GM19239 (cell line): Measurements from ENCODE around the gene TAPBPL.
A peak's percentile ranks its signal among the peaks of the same experiment; 100 is the strongest.
"Not testable (repeated sequence)": the region's sequence is repeated elsewhere in the genome, so short reads cannot be mapped to it uniquely, and the experiment has no call there.

Experiments used
- DNase-seq: peaks from one replicate; pipeline ENCODE4 v3.0.0; 2011; ENCODE audit warnings: low spot score; ENCODE audit not compliant: insufficient read length
- FAIRE-seq: peaks from 2 replicates; lab custom pipeline; 2011; peaks lifted over from hg19 to GRCh38; lab: Jason Lieb, UNC

The TAPBPL gene

GRCh38 chr12:6460751-6461371 lies 9.0 kb downstream of the TAPBPL start:
- DNase-seq (no peak), FAIRE-seq (no peak)

GRCh38 chr12:6461401-6462233 lies 9.8 kb downstream of the TAPBPL start:
- peak; percentile 100 for FAIRE-seq

GRCh38 chr12:6462234-6462995 lies 10.6 kb downstream of the TAPBPL start:
- no peak for FAIRE-seq
- no peak for DNase-seq

More at GRCh38 chr12:6461401-6462233, 9.8 kb downstream of the TAPBPL start:
- peak; percentile 72 for DNase-seq

- FAIRE-seq (no peak), DNase-seq (no peak)
These were observed 11.4 kb downstream of the TAPBPL start for GRCh38 chr12:6463216-6463615.

DNA sequence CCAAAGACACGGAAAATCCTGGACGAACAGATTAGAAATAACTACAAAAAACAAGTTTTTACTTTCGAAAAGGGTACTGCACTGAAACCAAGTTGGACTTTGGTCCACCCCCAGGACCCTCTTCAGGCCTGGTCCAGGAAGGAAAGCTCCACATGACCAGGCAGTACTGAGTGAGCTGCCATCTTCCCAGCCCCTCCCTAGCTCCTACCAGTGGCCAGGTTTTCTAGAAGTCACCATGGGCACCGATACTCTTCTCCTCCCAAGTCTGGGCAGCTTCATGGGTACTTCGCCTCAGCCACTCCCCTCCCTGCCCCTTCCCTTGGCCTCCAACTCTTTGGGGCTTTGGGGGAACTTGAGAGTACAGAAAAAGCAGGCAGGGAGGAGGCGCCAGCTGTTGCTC lies 12.0 kb downstream of the TAPBPL start:
- DNase-seq = no peak
- no peak for FAIRE-seq

DNA sequence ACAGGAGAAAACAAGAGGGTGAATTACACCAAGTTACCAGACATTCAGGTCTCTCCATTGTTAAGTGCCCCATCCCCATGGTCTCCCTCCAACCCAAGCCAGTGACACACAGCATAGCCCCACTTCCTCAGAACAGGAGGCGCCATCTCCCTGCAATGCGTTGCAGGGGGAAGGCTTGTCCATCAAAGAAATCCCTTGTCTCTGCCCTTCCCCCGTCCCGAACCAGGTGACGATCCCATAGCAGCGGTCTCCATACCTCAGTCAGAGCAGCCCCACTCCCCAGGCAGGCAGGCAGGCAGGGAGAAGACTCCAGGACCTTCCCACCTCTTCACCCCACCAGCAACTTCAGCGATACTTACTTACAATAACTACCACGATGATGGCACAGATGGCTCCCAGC lies 12.7 kb downstream of the TAPBPL start:
- DNase-seq = no peak
- FAIRE-seq = no peak

DNA sequence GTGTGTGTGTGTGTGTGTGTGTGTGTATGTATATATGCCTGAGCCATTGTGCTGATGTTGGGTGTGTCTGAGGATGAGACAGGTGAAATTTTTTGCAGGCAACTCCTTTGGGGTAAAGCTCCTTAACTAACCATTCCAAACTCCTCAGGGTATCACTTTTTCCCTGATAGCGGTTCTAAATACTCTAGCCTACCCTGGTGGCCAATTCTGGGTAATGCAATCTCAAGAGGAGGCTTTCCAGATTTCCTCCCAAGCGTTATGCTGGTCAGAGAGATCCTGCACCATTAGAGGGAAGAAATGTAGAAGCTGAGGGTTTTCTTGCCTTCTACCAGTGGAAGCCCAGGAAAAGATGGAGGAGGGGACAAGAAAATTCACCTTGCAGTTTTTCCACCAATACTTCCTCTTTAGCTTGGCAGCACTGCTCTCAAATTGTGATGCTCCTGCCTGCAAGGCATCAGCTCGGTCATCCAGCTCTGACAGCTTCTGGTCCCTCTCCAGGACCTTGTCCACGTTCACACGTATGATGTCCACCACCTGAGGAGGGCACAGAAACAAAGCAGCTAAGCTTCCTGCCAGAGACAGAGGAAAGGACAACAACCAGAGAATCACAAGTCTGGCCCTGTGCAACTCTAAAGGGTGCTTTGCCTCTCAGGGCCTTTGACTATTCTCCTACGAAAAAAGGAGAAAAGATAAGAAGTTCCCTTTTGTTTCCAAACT lies 13.8 kb downstream of the TAPBPL start:
- peak; percentile 83 for FAIRE-seq
- no peak for DNase-seq

DNA sequence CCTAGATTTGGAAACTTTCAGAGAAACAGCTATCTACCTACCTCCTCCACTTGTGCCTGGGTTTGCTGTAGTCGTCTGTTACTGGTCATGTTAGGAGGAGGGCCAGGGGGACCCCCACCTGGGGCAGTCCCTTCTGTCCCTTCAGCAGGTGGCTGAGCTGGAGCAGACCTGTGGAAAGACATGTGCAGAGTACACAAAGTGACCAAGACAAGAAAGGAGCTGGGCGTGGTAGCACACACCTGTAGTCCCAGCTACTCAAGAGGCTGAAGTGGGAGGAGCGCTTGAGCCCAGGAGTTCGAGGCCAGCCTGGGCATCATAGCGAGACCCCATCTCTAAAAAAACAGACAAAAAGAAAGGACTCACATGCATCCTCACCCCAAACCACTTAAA lies 14.3 kb downstream of the TAPBPL start:
- DNase-seq (no peak), FAIRE-seq (no peak)

DNA sequence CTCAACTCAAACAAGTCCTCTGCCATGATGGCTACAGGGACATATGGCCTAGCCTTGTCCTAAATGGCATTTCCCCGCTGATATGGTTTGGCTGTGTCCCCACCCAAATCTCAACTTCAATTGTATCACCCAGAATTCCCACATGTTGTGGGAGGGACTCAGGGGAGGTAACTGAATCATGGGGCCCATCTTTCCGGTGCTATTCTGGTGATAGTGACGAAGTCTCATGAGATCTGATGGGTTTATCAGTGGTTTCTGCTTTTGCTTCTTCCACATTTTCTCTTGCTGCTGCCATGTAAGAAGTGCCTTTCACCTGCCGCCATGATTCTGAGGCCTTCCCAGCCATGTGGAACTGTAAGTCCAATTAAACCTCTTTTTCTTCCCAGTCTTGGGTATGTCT lies 14.9 kb downstream of the TAPBPL start:
- not testable (repeated sequence) for FAIRE-seq, DNase-seq

- not testable (repeated sequence) for FAIRE-seq, DNase-seq
These were observed 15.9 kb downstream of the TAPBPL start for GRCh38 chr12:6467571-6468282.

DNA sequence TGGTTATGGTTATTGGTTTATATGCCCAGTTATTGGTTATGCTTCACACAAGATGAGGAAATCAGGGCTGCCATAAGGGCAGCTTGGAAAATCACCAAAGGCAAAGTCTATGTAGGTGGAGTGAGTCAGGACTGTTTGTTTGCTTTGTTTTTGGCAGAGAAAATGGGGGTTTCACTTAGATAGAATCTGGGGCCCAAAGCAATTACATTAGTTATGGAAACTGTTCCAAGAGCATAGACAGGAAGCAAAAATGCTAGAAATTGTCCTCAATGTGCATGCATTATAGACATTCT lies 16.4 kb downstream of the TAPBPL start:
- DNase-seq (no peak), FAIRE-seq (no peak)

- DNase-seq = no peak
- no peak for FAIRE-seq
These were observed 17.2 kb downstream of the TAPBPL start for GRCh38 chr12:6469092-6469491.

GRCh38 chr12:6469609-6470374 lies 17.9 kb downstream of the TAPBPL start:
- peak; percentile 62 for FAIRE-seq
- DNase-seq = no peak

GRCh38 chr12:6470375-6471163 lies 18.7 kb downstream of the TAPBPL start, which contains the start of gene VAMP1:
Gene VAMP1, minus strand, starts transcription at chr12:6470677. Its CDS starts 146 bp downstream, at chr12:6470531.
- peak; percentile 93 for FAIRE-seq
- DNase-seq = peak; percentile 89

DNA sequence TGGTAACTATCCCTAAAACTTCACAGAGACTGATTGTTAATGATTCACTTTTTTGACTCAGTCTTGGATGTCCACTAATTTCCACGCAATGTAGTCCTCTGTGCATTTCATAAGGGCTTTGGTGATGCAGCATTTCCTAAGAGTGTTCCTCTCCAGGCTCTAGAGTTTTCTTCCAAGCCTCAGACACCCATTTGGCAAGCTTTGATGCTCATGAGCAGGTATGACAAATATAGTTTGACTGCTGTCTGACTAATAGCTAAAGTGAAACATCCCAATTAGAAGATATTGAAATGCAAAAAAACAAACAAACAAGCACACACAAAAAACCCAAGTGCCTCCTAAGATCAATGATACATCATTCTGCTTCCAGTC lies 20.1 kb downstream of the TAPBPL start:
- no peak for FAIRE-seq
- DNase-seq = no peak

GRCh38 chr12:6472491-6472890 lies 20.6 kb downstream of the TAPBPL start:
- FAIRE-seq (no peak), DNase-seq (no peak)

GRCh38 chr12:6475233-6475975 lies 23.6 kb downstream of the TAPBPL start:
- DNase-seq, FAIRE-seq: not testable (repeated sequence)

- DNase-seq (no peak), FAIRE-seq (no peak)
These were observed 24.6 kb downstream of the TAPBPL start for GRCh38 chr12:6476489-6476888.
